D721Med (cell line): ENCODE measurements around the gene PTPRCAP.

Experiments
- DNase-seq: peaks from one replicate; pipeline ENCODE4 v3.0.0; 2011; ENCODE audit warnings: low spot score; ENCODE audit not compliant: insufficient read length
- FAIRE-seq: peaks from 2 replicates; lab custom pipeline; 2011; peaks lifted over from hg19 to GRCh38; lab: Jason Lieb, UNC
- CTCF ChIP-seq: IDR thresholded peaks from 2 replicates; pipeline ENCODE4 v1.5.1; 2012; ENCODE audit warnings: mild to moderate bottlenecking, control low read depth; ENCODE audit not compliant: insufficient read depth; ENCODE audit errors: missing control alignments

PTPRCAP gene

GRCh38 chr11:67393437-67393836 is 44.0 kb downstream of the PTPRCAP start:
- TF ChIP-seq CTCF: no peak
- DNase-seq: no peak
- FAIRE-seq: no peak

- no peak for TF ChIP-seq CTCF
- FAIRE-seq (no peak), DNase-seq (no peak)
Measured at GRCh38 chr11:67392183-67392715, 45.2 kb downstream of the PTPRCAP start.

- DNase-seq (peak; percentile 100), FAIRE-seq (no peak)
- TF ChIP-seq CTCF: no peak
Measured at GRCh38 chr11:67391304-67392182, 45.9 kb downstream of the PTPRCAP start, which contains the start of gene RAD9A. Gene RAD9A (plus strand): TSS chr11:67391986. CDS start chr11:67392045, 59 bp downstream.

DNA sequence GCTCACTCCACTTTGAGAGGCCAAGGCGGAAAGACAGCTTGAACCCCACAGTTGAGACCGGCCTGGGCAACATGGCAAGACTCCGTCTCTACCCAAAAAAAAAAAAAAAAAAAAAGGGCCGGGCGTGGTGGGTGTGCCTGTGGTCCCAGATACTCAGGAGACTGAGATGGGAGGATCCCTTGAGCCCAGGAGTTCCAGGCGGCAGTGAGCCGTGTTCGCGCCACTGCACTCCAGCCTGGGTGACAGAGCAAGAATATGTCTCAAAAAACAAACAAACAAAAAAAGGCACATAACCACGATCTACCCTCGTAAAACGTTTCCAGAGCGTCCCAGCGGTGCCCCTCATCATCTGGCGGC is 46.6 kb downstream of the PTPRCAP start:
- DNase-seq (no peak), FAIRE-seq (no peak)
- TF ChIP-seq CTCF: no peak

DNA sequence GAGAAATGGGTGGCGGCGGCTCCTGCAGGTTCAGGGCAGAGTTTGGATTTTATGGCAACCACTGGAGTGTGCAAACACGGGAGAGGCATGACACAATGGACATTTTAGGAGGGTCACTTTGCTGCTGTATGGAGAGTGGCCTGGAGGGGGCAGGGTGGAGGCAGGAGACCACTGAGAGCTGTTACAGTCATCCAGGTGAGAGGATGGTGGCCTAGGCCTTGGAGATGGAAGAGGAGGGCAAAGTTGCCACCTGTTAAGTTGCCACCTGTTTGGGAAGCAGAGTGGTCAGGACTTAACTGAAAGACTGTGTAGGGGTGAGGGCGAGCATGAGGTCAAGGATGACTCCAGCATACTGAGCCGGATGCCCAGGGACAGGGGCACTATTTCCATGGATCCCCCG is 48.0 kb downstream of the PTPRCAP start:
- peak; percentile 54 for TF ChIP-seq CTCF
- DNase-seq (no peak), FAIRE-seq (no peak)

GRCh38 chr11:67387518-67387917 is 50.0 kb downstream of the PTPRCAP start:
- FAIRE-seq (no peak), DNase-seq (no peak)
- TF ChIP-seq CTCF: no peak

- FAIRE-seq: no peak
Measured at GRCh38 chr11:67387069-67387468, 50.4 kb downstream of the PTPRCAP start.

More at GRCh38 chr11:67387069-67387468, 50.4 kb downstream of the PTPRCAP start:
- no peak for TF ChIP-seq CTCF
- DNase-seq: no peak
